ENCODE data around the gene YAF2. TPM values are rescaled to one million over a fixed set of nuclear protein-coding genes. Genes with fewer than 3 reads are reported as not detected.

YAF2 gene
- total and polyA plus RNA-seq, 2 of the 13 experiments (the other 11 are each of a cell fraction or from before 2014, with no cell fraction given): 8.4 to 11.7 TPM

DNA sequence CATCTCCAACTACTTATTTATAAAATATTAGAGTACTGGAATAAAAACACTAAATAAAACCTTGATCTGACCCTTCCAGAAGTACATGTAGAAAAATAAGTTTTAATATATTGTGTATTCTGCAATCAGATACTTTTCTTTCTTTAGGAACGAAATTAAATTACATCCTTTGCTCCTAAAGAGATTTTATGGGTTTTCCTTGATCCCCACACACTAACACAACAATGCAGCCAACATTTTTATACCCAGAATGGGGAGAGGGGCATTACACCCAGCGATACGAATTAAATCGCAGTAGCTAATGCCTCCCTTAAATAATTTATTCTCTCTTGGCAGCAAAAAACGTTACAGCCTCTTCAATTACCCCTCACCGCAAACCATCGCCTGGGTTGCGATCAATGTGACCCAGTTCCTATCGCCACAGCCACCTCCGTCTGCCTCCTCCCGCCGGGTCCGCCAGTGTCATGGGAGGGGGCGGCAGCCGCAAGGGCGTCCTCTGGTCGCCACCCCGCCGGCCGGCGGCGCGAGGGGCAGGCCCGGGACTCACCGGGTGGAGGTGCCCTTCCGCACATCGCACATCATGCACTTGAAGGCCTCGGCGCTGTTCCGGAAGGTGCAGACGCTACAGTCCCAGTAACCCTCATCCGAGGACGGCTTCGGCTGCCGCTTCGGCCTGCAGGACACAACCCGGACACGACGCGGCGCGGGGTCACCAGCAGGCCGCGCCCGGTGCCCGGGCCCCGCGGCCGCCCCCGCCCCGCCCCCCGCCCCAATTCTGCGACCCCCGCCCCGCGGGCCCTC lies 796 bp downstream of the YAF2 start (continued):
- no peak for TF ChIP-seq SRSF9 (IDR thresholded peaks at IDR 0.05; ENCODE audit: borderline replicate concordance, insufficient read depth, low read depth, low read length, poor library complexity, severe bottlenecking)
- no peak for TF ChIP-seq DPF2 (CRISPR knock-in tag; IDR thresholded peaks at IDR 0.05; ENCODE audit: borderline replicate concordance, low read depth)
- no peak for TF ChIP-seq NCOA5 (CRISPR knock-in tag; IDR thresholded peaks at IDR 0.05)
- 0 out of 2 replicates have a peak, but pooled peaks have one; percentile 47 for TF ChIP-seq REL (CRISPR knock-in tag; conservative IDR thresholded peaks at IDR 0.05)
- TF ChIP-seq KLF6 (CRISPR knock-in tag; IDR thresholded peaks at IDR 0.05): no peak
- no peak for TF ChIP-seq SMAD9 (CRISPR knock-in tag; IDR thresholded peaks at IDR 0.05)
- TF ChIP-seq, protein P1, sequence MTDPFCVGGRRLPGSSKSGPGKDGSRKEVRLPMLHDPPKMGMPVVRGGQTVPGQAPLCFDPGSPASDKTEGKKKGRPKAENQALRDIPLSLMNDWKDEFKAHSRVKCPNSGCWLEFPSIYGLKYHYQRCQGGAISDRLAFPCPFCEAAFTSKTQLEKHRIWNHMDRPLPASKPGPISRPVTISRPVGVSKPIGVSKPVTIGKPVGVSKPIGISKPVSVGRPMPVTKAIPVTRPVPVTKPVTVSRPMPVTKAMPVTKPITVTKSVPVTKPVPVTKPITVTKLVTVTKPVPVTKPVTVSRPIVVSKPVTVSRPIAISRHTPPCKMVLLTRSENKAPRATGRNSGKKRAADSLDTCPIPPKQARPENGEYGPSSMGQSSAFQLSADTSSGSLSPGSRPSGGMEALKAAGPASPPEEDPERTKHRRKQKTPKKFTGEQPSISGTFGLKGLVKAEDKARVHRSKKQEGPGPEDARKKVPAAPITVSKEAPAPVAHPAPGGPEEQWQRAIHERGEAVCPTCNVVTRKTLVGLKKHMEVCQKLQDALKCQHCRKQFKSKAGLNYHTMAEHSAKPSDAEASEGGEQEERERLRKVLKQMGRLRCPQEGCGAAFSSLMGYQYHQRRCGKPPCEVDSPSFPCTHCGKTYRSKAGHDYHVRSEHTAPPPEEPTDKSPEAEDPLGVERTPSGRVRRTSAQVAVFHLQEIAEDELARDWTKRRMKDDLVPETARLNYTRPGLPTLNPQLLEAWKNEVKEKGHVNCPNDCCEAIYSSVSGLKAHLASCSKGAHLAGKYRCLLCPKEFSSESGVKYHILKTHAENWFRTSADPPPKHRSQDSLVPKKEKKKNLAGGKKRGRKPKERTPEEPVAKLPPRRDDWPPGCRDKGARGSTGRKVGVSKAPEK (CRISPR knock-in tag; IDR thresholded peaks at IDR 0.05; ENCODE audit: borderline replicate concordance): no peak
- TF ChIP-seq ZFP36 (IDR thresholded peaks at IDR 0.05; ENCODE audit: borderline replicate concordance, low read depth, low read length, partially characterized antibody): no peak
- TF ChIP-seq ZMAT3 (CRISPR knock-in tag; conservative IDR thresholded peaks at IDR 0.05): no peak
- TF ChIP-seq, protein P2, sequence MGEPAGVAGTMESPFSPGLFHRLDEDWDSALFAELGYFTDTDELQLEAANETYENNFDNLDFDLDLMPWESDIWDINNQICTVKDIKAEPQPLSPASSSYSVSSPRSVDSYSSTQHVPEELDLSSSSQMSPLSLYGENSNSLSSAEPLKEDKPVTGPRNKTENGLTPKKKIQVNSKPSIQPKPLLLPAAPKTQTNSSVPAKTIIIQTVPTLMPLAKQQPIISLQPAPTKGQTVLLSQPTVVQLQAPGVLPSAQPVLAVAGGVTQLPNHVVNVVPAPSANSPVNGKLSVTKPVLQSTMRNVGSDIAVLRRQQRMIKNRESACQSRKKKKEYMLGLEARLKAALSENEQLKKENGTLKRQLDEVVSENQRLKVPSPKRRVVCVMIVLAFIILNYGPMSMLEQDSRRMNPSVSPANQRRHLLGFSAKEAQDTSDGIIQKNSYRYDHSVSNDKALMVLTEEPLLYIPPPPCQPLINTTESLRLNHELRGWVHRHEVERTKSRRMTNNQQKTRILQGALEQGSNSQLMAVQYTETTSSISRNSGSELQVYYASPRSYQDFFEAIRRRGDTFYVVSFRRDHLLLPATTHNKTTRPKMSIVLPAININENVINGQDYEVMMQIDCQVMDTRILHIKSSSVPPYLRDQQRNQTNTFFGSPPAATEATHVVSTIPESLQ (CRISPR knock-in tag; conservative IDR thresholded peaks at IDR 0.05): no peak
- TF ChIP-seq, protein P3, sequence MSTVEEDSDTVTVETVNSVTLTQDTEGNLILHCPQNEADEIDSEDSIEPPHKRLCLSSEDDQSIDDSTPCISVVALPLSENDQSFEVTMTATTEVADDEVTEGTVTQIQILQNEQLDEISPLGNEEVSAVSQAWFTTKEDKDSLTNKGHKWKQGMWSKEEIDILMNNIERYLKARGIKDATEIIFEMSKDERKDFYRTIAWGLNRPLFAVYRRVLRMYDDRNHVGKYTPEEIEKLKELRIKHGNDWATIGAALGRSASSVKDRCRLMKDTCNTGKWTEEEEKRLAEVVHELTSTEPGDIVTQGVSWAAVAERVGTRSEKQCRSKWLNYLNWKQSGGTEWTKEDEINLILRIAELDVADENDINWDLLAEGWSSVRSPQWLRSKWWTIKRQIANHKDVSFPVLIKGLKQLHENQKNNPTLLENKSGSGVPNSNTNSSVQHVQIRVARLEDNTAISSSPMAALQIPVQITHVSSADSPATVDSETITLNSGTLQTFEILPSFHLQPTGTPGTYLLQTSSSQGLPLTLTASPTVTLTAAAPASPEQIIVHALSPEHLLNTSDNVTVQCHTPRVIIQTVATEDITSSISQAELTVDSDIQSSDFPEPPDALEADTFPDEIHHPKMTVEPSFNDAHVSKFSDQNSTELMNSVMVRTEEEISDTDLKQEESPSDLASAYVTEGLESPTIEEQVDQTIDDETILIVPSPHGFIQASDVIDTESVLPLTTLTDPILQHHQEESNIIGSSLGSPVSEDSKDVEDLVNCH (CRISPR knock-in tag; IDR thresholded peaks at IDR 0.05): no peak
- TF ChIP-seq, protein P4, sequence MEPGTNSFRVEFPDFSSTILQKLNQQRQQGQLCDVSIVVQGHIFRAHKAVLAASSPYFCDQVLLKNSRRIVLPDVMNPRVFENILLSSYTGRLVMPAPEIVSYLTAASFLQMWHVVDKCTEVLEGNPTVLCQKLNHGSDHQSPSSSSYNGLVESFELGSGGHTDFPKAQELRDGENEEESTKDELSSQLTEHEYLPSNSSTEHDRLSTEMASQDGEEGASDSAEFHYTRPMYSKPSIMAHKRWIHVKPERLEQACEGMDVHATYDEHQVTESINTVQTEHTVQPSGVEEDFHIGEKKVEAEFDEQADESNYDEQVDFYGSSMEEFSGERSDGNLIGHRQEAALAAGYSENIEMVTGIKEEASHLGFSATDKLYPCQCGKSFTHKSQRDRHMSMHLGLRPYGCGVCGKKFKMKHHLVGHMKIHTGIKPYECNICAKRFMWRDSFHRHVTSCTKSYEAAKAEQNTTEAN (CRISPR knock-in tag; conservative IDR thresholded peaks at IDR 0.05): no peak
- TF ChIP-seq SNAI1 (CRISPR knock-in tag; IDR thresholded peaks at IDR 0.05; ENCODE audit: borderline replicate concordance): no peak
- TF ChIP-seq, protein P5, sequence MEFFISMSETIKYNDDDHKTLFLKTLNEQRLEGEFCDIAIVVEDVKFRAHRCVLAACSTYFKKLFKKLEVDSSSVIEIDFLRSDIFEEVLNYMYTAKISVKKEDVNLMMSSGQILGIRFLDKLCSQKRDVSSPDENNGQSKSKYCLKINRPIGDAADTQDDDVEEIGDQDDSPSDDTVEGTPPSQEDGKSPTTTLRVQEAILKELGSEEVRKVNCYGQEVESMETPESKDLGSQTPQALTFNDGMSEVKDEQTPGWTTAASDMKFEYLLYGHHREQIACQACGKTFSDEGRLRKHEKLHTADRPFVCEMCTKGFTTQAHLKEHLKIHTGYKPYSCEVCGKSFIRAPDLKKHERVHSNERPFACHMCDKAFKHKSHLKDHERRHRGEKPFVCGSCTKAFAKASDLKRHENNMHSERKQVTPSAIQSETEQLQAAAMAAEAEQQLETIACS (CRISPR knock-in tag; IDR thresholded peaks at IDR 0.05): no peak
- no peak for TF ChIP-seq DNMT1 (CRISPR knock-in tag; IDR thresholded peaks at IDR 0.05)
- TF ChIP-seq ZNF607 (CRISPR knock-in tag; IDR thresholded peaks at IDR 0.05; ENCODE audit: borderline replicate concordance): 0 out of 2 replicates have a peak, but pooled peaks have one; percentile 18
- 0 out of 2 replicates have a peak, but pooled peaks have one; percentile 46 for TF ChIP-seq REPIN1 (CRISPR knock-in tag; IDR thresholded peaks at IDR 0.05; ENCODE audit: borderline replicate concordance, low read depth)
- TF ChIP-seq RCOR2 (CRISPR knock-in tag; IDR thresholded peaks at IDR 0.05): no peak

All from HepG2 (cell line).